Measurements from ENCODE around the gene ZNF784. TPM values are rescaled to one million over a fixed set of nuclear protein-coding genes. Genes with fewer than 3 reads are reported as not detected.

ZNF784 gene
- total and polyA plus RNA-seq, 10 of the 15 experiments (the other 5 are each of a cell fraction or from before 2014, with no cell fraction given), result 0.10 to 5.2 (median 1.8) TPM

GRCh38 chr19:55633861-55634260 is 9.5 kb upstream of the ZNF784 start:
- RAD21 ChIA-PET (ENCODE audit: unreplicated experiment), result interaction anchor here (0.5 to 4.9 kb wide), 15 partner anchors 9 to 709 kb away, joined by 3 to 36 read pairs (median 12); partner anchors contain the start of genes CCDC106, U2AF2, ZNF579 and ZNF581
- ATAC-seq (no peak), DNase-seq (ENCODE audit: low read depth, low spot score) (no peak), FAIRE-seq (no peak)
- no peaks in the 10 kb centered on the region for H4K20me1 ChIP-seq (ENCODE audit: control insufficient read depth, insufficient read depth)
- in situ Hi-C loops (cut with MboI) (loop anchor here (5.0 kb wide), 1 partner anchor 117 kb away; no protein-coding TSS in a partner anchor), intact Hi-C loops (cut with micrococcal nuclease; ENCODE audit: unreplicated experiment) (loop anchor here (2.0 to 10.0 kb wide), 4 partner anchors 167 to 698 kb away; no protein-coding TSS in a partner anchor)
- H3K9me3 ChIP-seq (replicated peaks; ENCODE audit: control insufficient read depth, insufficient read depth, low read length), result no peaks in the 10 kb centered on the region
- H2AFZ ChIP-seq (ENCODE audit: control insufficient read depth, low read depth, low read length), result no peak overlapping the region; the same call in 1 of the 2 replicates
- WGBS (ENCODE audit: insufficient coverage, insufficient replicate concordance, low lambda C conversion rate, missing lambda C conversion rate), result 89% methylated on average over 8 of the region's 8 CpGs
- H3K4me3 ChIP-seq, result peak overlapping the region; percentile 92
- BruUV-seq (replicated peaks), result no TSS peak
- peaks cover 22% of the 10 kb centered on the region for H3K4me1 ChIP-seq (ENCODE audit: control insufficient read depth, insufficient read depth, low read length)
- SMC1A ChIA-PET (ENCODE audit: uncharacterized antibody, unreplicated experiment), result interaction anchor here (0.7 to 3.5 kb wide), 13 partner anchors 13 to 177 kb away, joined by 3 to 31 read pairs (median 6); partner anchors contain the start of genes CCDC106, FIZ1, U2AF2 and ZNF524
- H3K27me3 ChIP-seq (replicated peaks in 1 of 2; ENCODE audit: control insufficient read depth in 2 of 2, insufficient read depth in 2 of 2, low read length in 1 of 2), result no peaks in the 10 kb centered on the region
- TF ChIP-seq CEBPZ (IDR thresholded peaks at IDR 0.05; ENCODE audit: low read depth, low read length), result no peak
- no peak for TF ChIP-seq BRCA1 (IDR thresholded peaks at IDR 0.05; ENCODE audit: low read depth, low read length)
- TF ChIP-seq ASH2L (IDR thresholded peaks at IDR 0.05; ENCODE audit: borderline replicate concordance, low read depth), result no peak
- no peak for TF ChIP-seq E2F4 (IDR thresholded peaks at IDR 0.05; ENCODE audit: low read depth, low read length)
- TF ChIP-seq NFXL1 (IDR thresholded peaks at IDR 0.05; ENCODE audit: borderline replicate concordance), result no peak
- no peak for TF ChIP-seq SP1 (IDR thresholded peaks at IDR 0.05; ENCODE audit: low read depth, low read length)
- TF ChIP-seq HSF1 (IDR thresholded peaks at IDR 0.05; ENCODE audit: low read depth, low read length), result no peak
- TF ChIP-seq ETV6 (conservative IDR thresholded peaks at IDR 0.05 in 1 of 2, IDR thresholded peaks at IDR 0.05 in 1 of 2; ENCODE audit: borderline replicate concordance in 1 of 2, low read depth in 1 of 2), result no peak
- TF ChIP-seq SUPT20H (IDR thresholded peaks at IDR 0.05; ENCODE audit: borderline replicate concordance, control insufficient read depth, low read depth, low read length), result no peak
- H3K79me2 ChIP-seq (ENCODE audit: control insufficient read depth, insufficient read depth, low read length), result peaks cover 36% of the 10 kb centered on the region
- no peaks in the 10 kb centered on the region for H3K36me3 ChIP-seq (ENCODE audit: control insufficient read depth in 2 of 2, insufficient read depth in 2 of 2, low read length in 1 of 2)
- no peak overlapping the region for H3K9ac ChIP-seq (ENCODE audit: control insufficient read depth, insufficient read depth, low read length)
- peak overlapping the region; percentile 19 for H3K4me2 ChIP-seq (ENCODE audit: control insufficient read depth, insufficient read depth)
- CTCF ChIA-PET, result interaction anchor here (0.7 to 7.7 kb wide), 30 partner anchors 9 to 715 kb away, joined by 3 to 85 read pairs (median 11); partner anchors contain the start of genes CCDC106, U2AF2, ZNF581 and ZNF784
- peak overlapping the region; percentile 99 for H3K27ac ChIP-seq (ENCODE audit: control insufficient read depth, insufficient read depth)
- POLR2A ChIA-PET, result interaction anchor here (0.6 to 4.5 kb wide), 10 partner anchors 9 to 121 kb away, joined by 3 to 28 read pairs (median 7); partner anchors contain the start of genes CCDC106, U2AF2, ZNF524 and ZNF581
